Activated CD8-positive, alpha-beta memory T cell treated with anti-CD3 and anti-CD28 coated beads, Interleukin-2, amount 10 ng/mL, durations not matched to agents 7 days and 5 days (primary cell): ENCODE data around the gene KDM4C. TPM values are rescaled to one million over a fixed set of nuclear protein-coding genes. Genes with fewer than 3 reads are reported as not detected.

Source experiments
- ATAC-seq: fragments of 150-1000 bp; cut with Tn5 transposase; one replicate; pipeline ENCODE4 v1.10.0; 2021; ENCODE audit warnings: moderate library complexity
- CTCF ChIA-PET: fragments of 350-600 bp; sonication (Branson Sonifier 250); formaldehyde crosslinking; loops from one replicate; lab custom pipeline; 2021; ENCODE audit warnings: antibody characterized with exemption; lab: Charles Lee
- DNase-seq: peaks from one replicate; pipeline ENCODE4 v3.0.0-alpha.2; 2020
- H3K27ac Mint-ChIP-seq: one replicate; pipeline ENCODE4 v1.8.0; 2021; ENCODE audit warnings: mild to moderate bottlenecking, mixed read lengths
- H3K27me3 Mint-ChIP-seq: one replicate; pipeline ENCODE4 v1.8.0; 2021; ENCODE audit warnings: mixed read lengths
- H3K36me3 Mint-ChIP-seq: one replicate; pipeline ENCODE4 v1.8.0; 2021; ENCODE audit warnings: mild to moderate bottlenecking, mixed read lengths
- H3K4me1 Mint-ChIP-seq: one replicate; pipeline ENCODE4 v1.8.0; 2021; ENCODE audit warnings: mixed read lengths
- H3K4me3 Mint-ChIP-seq: one replicate; pipeline ENCODE4 v1.8.0; 2021; ENCODE audit warnings: mild to moderate bottlenecking, moderate library complexity, mixed read lengths
- H3K9me3 Mint-ChIP-seq: one replicate; pipeline ENCODE4 v1.8.0; 2022; ENCODE audit warnings: low read depth, mixed read lengths
- total RNA-seq, 2 experiments: library from RNA; stranded (reverse); gene quantifications; one replicate each; pipeline ENCODE4 v1.2.3, GENCODE V29; 2021

Gene KDM4C
- total RNA-seq, 2 experiments from 2014 or later, result 31.5 to 57.8 TPM

DNA sequence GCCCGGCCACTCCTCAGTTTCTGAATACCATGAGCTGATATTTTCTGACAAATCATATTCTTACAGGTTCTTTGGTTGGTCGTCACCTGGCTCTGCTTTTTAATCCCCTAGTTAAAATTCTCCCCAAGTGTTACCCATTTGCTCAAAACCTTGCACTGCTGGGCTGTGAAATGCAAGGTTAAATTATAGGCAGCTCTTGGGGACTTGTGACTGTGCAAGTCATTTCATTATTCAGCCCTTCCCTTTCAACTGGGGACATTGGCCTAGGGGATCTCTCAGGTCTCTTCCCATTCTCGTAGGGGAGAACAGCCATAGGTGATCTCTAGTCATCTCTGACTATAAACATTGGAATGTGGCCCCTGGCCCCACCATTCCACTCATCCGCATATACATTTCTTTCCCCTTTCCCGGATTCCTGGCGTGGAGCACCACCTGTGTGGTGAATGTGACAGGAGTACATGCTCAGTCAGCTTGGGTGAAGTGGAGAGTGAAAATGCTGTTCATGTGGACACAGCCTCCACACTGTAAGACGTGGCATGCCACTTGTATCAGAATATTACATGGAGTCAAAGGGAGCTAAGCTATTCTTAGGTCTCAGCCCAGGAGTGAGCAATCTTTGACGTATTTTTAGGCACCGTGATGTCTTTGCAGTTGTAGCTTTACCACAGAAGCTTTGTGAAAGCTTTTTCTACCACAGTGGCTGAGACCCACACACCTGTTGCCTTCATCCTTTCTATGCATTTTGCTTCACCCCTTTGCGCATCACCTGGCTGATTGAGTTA is 386.7 kb downstream of the KDM4C start:
- Mint-ChIP-seq H3K9me3 (no peaks in the 10 kb centered on the region), H3K27ac (no peak overlapping the region), H3K4me3 (no peak overlapping the region), H3K36me3 (peaks cover 12% of the 10 kb centered on the region), H3K27me3 (no peaks in the 10 kb centered on the region), H3K4me1 (peaks cover 3% of the 10 kb centered on the region)
- ATAC-seq (no peak), DNase-seq (no peak)
- CTCF ChIA-PET, result interaction anchor here (0.8 kb wide), 1 partner anchor 9 kb away, joined by 4 read pairs; no protein-coding TSS in a partner anchor

DNA sequence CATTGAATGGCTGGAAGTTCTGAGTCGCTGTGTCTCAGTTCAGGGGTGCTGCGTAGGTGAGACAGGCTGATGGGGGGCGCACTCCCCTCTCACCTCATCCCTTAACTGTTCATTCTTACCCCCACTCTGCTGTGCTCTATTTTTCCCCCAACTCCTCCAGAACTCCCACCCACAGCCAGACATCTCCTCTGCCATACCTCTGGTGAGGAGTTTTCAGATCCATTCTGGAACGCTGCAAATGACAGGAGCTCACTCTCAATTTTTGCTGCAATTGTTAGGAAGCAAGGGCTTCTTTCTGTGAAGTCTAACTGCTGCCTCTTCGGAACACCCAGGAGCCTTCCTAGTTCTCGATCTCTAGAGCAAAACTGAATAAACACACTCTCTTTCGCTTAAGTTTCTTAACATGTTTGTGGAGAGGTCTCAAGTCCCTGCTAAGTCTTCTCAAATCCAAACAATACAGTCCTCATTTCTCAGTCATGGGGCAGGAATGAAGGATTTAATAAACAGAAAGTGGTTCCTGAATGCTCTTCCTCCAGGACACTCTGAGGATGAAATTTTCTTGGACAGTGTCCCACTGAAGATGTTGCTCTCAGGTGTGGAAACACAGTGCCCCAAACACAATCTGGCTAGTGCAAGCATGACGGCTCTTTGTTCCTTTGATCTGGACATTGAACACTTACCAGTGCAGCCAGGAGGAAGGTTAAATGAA is 387.7 kb downstream of the KDM4C start:
- H3K27me3 Mint-ChIP-seq, result no peaks in the 10 kb centered on the region
- no peak for DNase-seq
- no peaks in the 10 kb centered on the region for H3K9me3 Mint-ChIP-seq
- peaks cover 13% of the 10 kb centered on the region for H3K4me1 Mint-ChIP-seq
- no peak overlapping the region for H3K4me3 Mint-ChIP-seq
- ATAC-seq, result no peak
- peaks cover 12% of the 10 kb centered on the region for H3K36me3 Mint-ChIP-seq
- no peak overlapping the region for H3K27ac Mint-ChIP-seq
- CTCF ChIA-PET, result no interaction called here

DNA sequence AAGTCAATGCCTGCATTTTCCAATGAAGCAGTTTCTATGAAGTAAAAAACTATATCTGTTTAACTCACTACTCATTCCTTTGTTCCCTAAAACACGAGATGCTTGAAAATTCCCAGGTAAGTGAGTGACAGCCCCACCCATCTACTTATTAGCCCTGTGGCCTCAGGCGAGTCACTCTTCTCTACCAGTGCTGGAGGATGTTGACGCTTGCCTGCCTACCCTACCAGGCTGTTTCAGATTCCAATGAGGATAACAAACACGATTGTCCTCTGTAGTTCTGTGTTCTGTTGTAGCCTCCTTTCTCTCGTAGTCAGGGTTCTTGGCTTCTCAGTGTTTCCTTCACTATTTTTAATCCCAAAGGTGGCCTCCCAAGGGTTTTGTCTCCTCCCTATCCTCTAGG is 388.8 kb downstream of the KDM4C start:
- ATAC-seq (no peak), DNase-seq (no peak)
- Mint-ChIP-seq H3K4me3 (no peak overlapping the region), H3K36me3 (peaks cover 10% of the 10 kb centered on the region), H3K4me1 (peaks cover 17% of the 10 kb centered on the region), H3K27ac (no peak overlapping the region), H3K9me3 (no peaks in the 10 kb centered on the region), H3K27me3 (no peaks in the 10 kb centered on the region)
- CTCF ChIA-PET, result no interaction called here

DNA sequence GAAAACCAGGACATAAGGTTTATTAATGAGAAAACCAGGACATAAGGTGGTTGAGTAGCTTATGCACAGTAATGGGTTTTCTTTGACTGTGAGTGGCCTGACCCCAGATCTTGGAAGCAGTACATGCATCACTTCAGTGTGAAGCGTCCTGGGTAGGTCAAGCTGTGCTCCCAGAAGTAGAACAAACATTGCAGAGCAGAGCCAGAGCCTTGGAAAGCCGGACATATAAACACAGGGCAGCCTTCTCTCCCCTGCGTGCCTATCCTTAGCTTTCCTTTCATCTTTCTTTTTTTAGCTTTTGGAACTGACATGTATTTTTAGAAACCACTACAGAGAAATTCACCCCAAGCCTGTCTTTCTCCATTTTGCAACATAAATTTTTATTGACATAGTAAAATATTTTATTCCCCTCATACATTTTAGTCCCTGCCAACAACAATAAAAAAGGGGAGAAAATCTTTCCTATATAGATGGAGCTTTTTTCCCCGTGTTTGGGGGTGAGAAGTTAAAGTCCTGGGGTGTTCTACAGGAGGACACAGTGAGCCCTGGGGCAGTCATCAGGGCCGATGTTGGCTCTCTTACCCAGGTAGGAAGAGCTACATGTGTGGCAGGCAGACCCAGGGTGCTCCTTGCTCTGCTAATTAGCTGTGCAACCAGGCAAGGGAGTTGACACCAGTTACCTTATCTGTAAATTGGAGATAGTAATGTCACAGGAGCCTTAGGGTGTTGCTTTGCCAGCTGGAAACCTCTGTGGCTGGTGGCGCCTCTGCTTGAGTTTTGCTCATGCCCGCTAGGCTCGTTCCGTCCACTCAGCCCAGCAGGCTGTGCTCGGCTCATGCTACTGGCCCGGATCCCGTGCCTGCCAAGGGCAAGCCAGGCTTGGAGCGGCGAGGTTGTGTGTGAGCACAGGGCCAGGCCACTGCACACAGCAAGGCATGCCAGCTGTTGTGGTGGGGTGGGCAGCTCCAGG is 389.6 kb downstream of the KDM4C start:
- Mint-ChIP-seq H3K27ac (no peak overlapping the region), H3K36me3 (peaks cover 7% of the 10 kb centered on the region), H3K4me1 (peaks cover 17% of the 10 kb centered on the region), H3K4me3 (no peak overlapping the region), H3K27me3 (no peaks in the 10 kb centered on the region), H3K9me3 (no peaks in the 10 kb centered on the region)
- no peak for ATAC-seq
- DNase-seq, result no peak
- CTCF ChIA-PET, result no interaction called here

DNA sequence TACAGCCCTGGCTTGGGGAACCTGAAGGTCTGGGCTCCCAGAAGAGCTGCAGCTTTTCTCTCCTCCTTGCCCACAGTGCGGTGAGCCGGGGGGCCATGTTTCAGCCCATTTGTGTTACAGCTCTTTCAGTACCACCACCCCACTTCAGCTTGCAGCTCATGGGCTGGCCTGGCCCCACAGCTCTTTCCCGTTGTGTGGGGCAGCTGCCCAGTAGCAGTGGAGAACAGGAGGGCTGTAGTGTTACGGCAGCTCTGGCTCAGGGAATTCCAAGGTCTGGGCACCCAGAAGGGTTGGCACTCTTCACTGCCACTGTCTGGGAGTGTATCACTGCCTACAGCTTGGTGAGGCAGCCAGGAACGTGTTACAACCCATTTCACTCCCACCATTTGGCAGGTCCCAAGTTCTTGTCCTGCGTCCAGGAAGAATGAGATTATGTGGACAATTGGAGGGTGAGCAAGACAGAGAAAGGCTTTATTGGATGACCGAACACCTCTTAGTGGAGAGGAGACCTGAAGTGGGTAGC is 390.5 kb downstream of the KDM4C start:
- Mint-ChIP-seq H3K9me3 (no peaks in the 10 kb centered on the region), H3K27ac (no peak overlapping the region), H3K27me3 (no peaks in the 10 kb centered on the region), H3K4me3 (no peak overlapping the region), H3K4me1 (peaks cover 17% of the 10 kb centered on the region), H3K36me3 (peaks cover 5% of the 10 kb centered on the region)
- ATAC-seq (no peak), DNase-seq (no peak)
- CTCF ChIA-PET, result no interaction called here

DNA sequence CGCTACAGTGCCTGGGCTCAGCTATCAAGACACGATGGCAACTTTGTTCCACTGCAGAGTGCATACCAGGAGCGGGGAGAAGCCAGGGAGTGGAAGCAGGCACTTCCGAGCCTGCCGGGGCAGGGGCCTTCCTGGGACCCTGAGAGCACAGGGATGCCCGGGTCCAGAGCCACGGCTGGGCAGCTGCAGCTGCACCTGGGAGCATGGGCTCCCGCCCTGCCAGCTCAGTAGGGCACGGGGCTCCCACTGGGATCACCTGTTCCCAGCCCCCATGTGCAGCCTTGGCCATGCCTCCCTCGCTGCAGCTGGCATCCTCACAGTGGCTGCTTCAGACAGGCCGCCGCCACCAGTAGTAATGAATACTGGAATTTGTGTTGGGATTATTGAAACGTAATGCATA is 391.5 kb downstream of the KDM4C start:
- Mint-ChIP-seq H3K4me1 (peaks cover 17% of the 10 kb centered on the region), H3K36me3 (peaks cover 5% of the 10 kb centered on the region), H3K4me3 (no peak overlapping the region), H3K9me3 (no peaks in the 10 kb centered on the region), H3K27ac (no peak overlapping the region), H3K27me3 (no peaks in the 10 kb centered on the region)
- CTCF ChIA-PET, result no interaction called here
- ATAC-seq, result no peak
- no peak for DNase-seq

DNA sequence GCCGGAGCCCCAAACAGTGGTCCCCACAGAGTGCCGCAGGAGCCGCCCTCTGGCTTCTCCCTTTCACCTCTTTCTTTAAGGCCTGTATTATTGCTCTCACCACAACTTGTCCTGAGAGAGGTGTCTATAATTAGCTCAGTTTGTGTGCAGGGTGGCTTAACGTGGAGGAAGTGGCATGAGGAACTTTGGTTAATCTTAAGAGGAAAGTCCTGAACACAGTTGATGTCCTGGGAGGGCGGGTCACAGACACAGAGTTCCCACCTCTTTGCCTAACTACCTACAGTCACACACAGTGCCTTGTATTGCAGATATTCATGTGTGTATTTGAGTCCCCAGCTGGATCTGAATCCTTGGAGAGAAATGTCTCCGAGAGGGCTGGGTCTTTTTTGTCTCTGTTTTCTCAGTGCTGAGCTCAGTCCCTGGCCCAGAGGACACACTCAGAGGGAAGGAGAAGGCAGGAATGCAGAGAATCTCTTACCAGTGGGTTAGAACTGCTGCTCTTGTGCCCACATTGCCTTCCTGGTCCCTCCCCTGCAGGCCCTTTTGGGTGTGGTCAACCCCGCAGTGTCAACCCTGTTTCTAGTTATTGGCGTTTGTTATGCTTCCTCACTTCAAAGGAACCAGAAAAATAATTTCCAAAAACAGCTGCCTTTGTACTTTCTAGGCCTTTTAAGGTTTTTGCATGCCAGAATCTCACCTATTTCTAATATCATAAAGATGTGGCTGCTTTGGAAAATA is 392.5 kb downstream of the KDM4C start:
- H3K36me3 Mint-ChIP-seq, result peaks cover 5% of the 10 kb centered on the region
- no peak overlapping the region for H3K4me3 Mint-ChIP-seq
- no peaks in the 10 kb centered on the region for H3K9me3 Mint-ChIP-seq

DNA sequence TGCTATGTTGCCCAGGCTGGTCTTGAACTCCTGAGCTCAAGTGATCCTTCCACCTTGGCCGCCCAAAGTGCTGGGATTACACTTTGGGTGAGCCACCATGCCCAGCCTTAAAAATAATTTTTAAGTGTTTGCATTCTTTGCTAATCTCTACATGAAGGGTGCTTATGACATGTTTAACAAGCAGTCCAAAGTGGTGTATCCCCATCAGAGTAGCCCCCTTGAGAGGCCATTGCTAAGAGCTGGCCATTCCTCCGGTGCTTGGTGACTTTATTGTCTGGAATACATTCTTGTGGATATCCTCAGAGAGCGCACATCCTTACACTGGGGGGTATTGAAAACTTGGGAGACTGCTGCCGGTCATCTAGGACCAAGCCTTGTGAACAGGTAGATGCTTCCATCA is 395.4 kb downstream of the KDM4C start:
- Mint-ChIP-seq H3K36me3 (peaks cover 17% of the 10 kb centered on the region), H3K4me3 (no peak overlapping the region), H3K27ac (no peak overlapping the region), H3K27me3 (no peaks in the 10 kb centered on the region), H3K9me3 (no peaks in the 10 kb centered on the region), H3K4me1 (peaks cover 17% of the 10 kb centered on the region)
- CTCF ChIA-PET, result interaction anchor here (1.9 kb wide), 1 partner anchor 9 kb away, joined by 4 read pairs; no protein-coding TSS in a partner anchor
- DNase-seq (no peak), ATAC-seq (no peak)

More for the DNA sequence above, 392.5 kb downstream of the KDM4C start:
- no peaks in the 10 kb centered on the region for H3K27me3 Mint-ChIP-seq
- peak overlapping the region; percentile 50 for H3K27ac Mint-ChIP-seq
- peaks cover 17% of the 10 kb centered on the region for H3K4me1 Mint-ChIP-seq
- peak; percentile 60 for ATAC-seq
- CTCF ChIA-PET, result no interaction called here
- no peak for DNase-seq

DNA sequence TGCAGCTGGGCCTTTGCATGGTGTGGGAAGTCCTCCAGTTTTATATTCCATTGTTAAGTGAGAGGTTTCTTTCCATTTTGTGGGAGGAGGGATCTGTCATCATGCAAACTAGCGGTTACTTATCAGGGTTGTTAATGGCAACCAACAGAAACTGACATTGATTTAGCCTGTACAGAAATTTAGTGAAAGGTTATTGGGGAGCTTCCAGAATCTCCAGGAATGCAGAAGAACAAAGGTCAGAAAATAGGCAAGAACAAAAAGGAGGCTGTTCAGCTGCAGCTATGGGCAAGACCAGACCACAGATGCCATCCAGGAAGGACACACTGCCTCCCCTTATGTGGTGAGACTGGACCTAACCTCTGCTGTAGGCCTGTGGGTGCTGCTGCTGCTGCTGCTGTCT is 395.8 kb downstream of the KDM4C start:
- Mint-ChIP-seq H3K4me1 (peaks cover 17% of the 10 kb centered on the region), H3K27ac (no peak overlapping the region), H3K4me3 (no peak overlapping the region), H3K27me3 (no peaks in the 10 kb centered on the region), H3K9me3 (no peaks in the 10 kb centered on the region), H3K36me3 (peaks cover 17% of the 10 kb centered on the region)
- ATAC-seq (no peak), DNase-seq (no peak)
- CTCF ChIA-PET, result interaction anchor here (1.3 to 1.9 kb wide), 2 partner anchors 10 to 327 kb away, joined by 3 to 4 read pairs; no protein-coding TSS in a partner anchor

DNA sequence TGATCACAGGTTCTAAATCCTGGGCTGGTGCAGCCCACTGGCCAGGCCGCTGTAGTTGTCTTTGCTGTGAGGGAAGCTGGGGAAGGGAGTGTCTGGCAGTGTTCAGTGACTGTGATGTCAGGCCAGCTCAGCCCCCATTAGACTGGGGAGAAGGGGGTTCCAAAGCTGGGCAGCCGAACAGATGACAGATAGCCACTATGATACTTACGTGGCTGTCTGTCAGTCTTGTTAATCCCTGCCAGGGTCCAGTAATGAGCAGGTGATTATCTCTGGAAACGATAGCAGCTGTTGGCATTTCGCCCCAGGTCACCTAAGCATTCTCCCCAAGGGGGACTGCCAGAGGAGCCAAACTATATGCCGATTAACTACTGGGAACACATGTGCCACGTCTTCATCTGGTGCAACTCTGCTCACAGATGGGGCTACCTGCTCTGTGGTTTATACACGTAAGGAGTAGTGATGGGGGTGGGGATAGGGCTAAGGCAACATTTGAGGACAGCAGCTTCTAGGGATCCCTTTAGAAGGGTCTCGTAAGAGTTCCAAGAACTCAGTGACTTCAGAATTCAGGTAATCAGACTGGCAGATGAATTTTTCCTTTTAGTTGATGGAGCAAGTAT is 396.3 kb downstream of the KDM4C start:
- H3K27me3 Mint-ChIP-seq, result no peaks in the 10 kb centered on the region
- no peak overlapping the region for H3K4me3 Mint-ChIP-seq
- peaks cover 15% of the 10 kb centered on the region for H3K4me1 Mint-ChIP-seq
- H3K9me3 Mint-ChIP-seq, result no peaks in the 10 kb centered on the region
- DNase-seq, result no peak
- CTCF ChIA-PET, result interaction anchor here (1.3 to 1.9 kb wide), 2 partner anchors 10 to 327 kb away, joined by 3 to 4 read pairs; no protein-coding TSS in a partner anchor
- ATAC-seq, result no peak
- no peak overlapping the region for H3K27ac Mint-ChIP-seq
- H3K36me3 Mint-ChIP-seq, result peaks cover 17% of the 10 kb centered on the region

DNA sequence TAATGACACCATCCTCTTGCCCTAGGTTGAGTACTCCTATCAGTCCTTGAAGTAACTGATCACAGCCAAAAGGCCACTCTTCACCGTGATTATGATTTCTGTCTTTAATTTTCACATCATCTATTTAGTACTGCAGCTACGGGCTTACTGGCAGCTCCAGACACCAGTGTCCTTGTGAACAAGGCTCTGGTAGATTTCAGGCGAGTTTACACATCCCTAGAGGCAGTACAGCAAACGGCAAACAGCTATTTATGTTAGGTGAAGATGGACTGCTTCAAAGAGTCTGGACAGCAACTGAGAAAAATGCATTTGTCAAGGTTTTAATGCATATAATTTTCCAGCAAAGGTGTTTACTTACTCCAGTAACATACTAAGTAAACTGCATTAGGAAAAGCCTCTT is 396.9 kb downstream of the KDM4C start:
- peaks cover 17% of the 10 kb centered on the region for H3K36me3 Mint-ChIP-seq
- H3K4me1 Mint-ChIP-seq, result peaks cover 12% of the 10 kb centered on the region
- no peak overlapping the region for H3K27ac Mint-ChIP-seq
- H3K27me3 Mint-ChIP-seq, result no peaks in the 10 kb centered on the region
- DNase-seq (no peak), ATAC-seq (no peak)
- H3K9me3 Mint-ChIP-seq, result no peaks in the 10 kb centered on the region
- CTCF ChIA-PET, result interaction anchor here (1.3 kb wide), 1 partner anchor 328 kb away, joined by 3 read pairs; no protein-coding TSS in a partner anchor
- no peak overlapping the region for H3K4me3 Mint-ChIP-seq

DNA sequence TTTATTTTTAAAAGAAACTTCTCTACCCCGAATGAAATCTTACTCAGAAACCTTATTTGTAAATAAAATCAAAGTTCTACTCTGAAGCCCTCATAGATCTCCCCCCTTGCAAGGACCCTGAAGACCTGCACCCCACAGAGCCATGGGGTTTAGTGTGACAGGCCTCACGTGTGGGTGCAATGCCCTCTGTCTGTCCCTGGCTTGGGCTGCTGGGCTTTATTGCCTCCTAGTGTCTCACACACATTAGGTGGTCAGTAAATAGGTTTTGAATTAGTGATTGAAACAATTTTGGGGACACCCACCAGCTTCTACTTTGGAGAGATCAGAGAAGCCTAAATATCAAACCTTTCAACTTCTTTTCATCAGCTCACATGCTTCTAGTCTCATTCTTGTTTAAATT is 403.7 kb downstream of the KDM4C start:
- no peaks in the 10 kb centered on the region for H3K9me3 Mint-ChIP-seq
- CTCF ChIA-PET, result no interaction called here

More for the DNA sequence above, 403.7 kb downstream of the KDM4C start:
- DNase-seq (no peak), ATAC-seq (no peak)
- peaks cover 16% of the 10 kb centered on the region for H3K36me3 Mint-ChIP-seq
- H3K27ac Mint-ChIP-seq, result no peak overlapping the region
- no peak overlapping the region for H3K4me3 Mint-ChIP-seq
- H3K4me1 Mint-ChIP-seq, result no peaks in the 10 kb centered on the region
- H3K27me3 Mint-ChIP-seq, result no peaks in the 10 kb centered on the region
